Common myeloid progenitor, CD34-positive (primary cell): ENCODE measurements around the gene OR4D2.

Experiments used
- CTCF ChIA-PET: fragments of 350-600 bp; sonication (Branson Sonifier 250); formaldehyde crosslinking; loops from one replicate; lab custom pipeline; 2021; ENCODE audit warnings: antibody characterized with exemption; lab: Charles Lee
- POLR2A ChIA-PET: fragments of 350-600 bp; sonication (Branson Sonifier 250); formaldehyde crosslinking; loops from one replicate; lab custom pipeline; 2021; ENCODE audit warnings: antibody characterized with exemption; lab: Charles Lee
- DNase-seq, 3 donors: peaks; one replicate each; pipeline versions ENCODE4 v3.0.0 to v3.0.0-alpha.2; 2013
- H3K27ac ChIP-seq, 2 experiments: 1 replicate in 1 of 2; 2 replicates in 1 of 2; pipeline ENCODE4 v1.7.0; 2013; ENCODE audit warnings: inconsistent platforms in 2 of 2, low read length in 2 of 2, mild to moderate bottlenecking in 2 of 2, low read depth in 1 of 2, moderate library complexity in 1 of 2; ENCODE audit not compliant: severe bottlenecking in 2 of 2, insufficient read depth in 1 of 2, poor library complexity in 1 of 2
- H3K27me3 ChIP-seq, 5 experiments: replicated peaks in 2 of 5; 1 replicate in 3 of 5; 2 replicates in 2 of 5; pipeline versions ENCODE4 v1.6.1 to v1.7.0; 2013; ENCODE audit warnings: low read length in 4 of 5, mild to moderate bottlenecking in 2 of 5, moderate library complexity in 2 of 5, inconsistent platforms in 1 of 5; ENCODE audit not compliant: insufficient read depth in 5 of 5, control insufficient read depth in 4 of 5
- H3K36me3 ChIP-seq, 4 experiments: 1 replicate in 2 of 4; 2 replicates in 2 of 4; pipeline versions ENCODE4 v1.6.1 to v1.7.0; 2013; ENCODE audit warnings: low read length in 3 of 4, control low read depth in 1 of 4, mild to moderate bottlenecking in 1 of 4; ENCODE audit not compliant: control insufficient read depth in 4 of 4, insufficient read depth in 4 of 4
- H3K4me1 ChIP-seq, 4 experiments: 1 replicate in 3 of 4; 2 replicates in 1 of 4; pipeline versions ENCODE4 v1.6.1 to v1.7.1; 2013; ENCODE audit warnings: low read length in 3 of 4, mild to moderate bottlenecking in 3 of 4, control low read depth in 1 of 4, inconsistent platforms in 1 of 4, moderate library complexity in 1 of 4; ENCODE audit not compliant: control insufficient read depth in 4 of 4, insufficient read depth in 4 of 4; ENCODE audit errors: control extremely low read depth in 1 of 4
- H3K4me3 ChIP-seq, 7 experiments: 1 replicate in 4 of 7; 2 replicates in 3 of 7; pipeline versions ENCODE4 v1.5.1 to v1.7.0; 2013; ENCODE audit warnings: mild to moderate bottlenecking in 7 of 7, low read length in 6 of 7, moderate library complexity in 6 of 7, inconsistent platforms in 2 of 7, low read depth in 2 of 7, control low read depth in 1 of 7; ENCODE audit not compliant: insufficient read depth in 4 of 7, control insufficient read depth in 1 of 7; ENCODE audit errors: extremely low read depth in 1 of 7
- H3K9me3 ChIP-seq, 5 experiments: 1 replicate in 4 of 5; 2 replicates in 1 of 5; pipeline versions ENCODE4 v1.6.1 to v1.7.1; 2013; ENCODE audit warnings: low read length in 4 of 5, mild to moderate bottlenecking in 2 of 5, inconsistent platforms in 1 of 5, low read depth in 1 of 5, moderate library complexity in 1 of 5; ENCODE audit not compliant: control insufficient read depth in 4 of 5, insufficient read depth in 2 of 5; ENCODE audit errors: control extremely low read depth in 1 of 5
- WGBS: methylation state at CpG from one replicate; pipeline ENCODE4 v1.1.5; 2013; ENCODE audit not compliant: insufficient coverage; 5-methylcytosine and 5-hydroxymethylcytosine counted together

Gene OR4D2

DNA sequence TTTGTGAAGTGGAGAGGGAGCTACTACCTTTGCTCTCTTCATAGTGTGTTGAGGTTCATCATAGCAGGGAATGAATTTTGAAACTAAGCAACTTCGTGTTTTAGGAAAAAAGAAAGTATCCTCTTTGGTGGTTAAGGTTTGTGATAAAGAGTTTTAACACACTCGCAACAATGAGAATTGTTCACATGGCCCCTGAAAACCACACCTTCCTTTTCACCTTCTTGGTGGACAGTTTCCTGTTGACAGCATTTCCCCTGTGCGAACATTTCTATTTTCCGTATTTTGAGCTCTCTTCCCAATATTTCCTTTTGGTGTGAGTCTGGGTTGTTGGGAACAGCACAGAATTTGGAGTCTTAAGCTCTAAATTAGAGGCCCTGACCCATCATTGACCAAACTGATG, 3.8 kb downstream of the OR4D2 start:
- no peaks in the 10 kb centered on the region for H3K36me3 ChIP-seq
- no peak overlapping the region for H3K4me3 ChIP-seq
- DNase-seq, result no peak
- no peaks in the 10 kb centered on the region for H3K9me3 ChIP-seq
- peaks cover 0 to 15% (median 4%) of the 10 kb centered on the region in 4 experiments for H3K4me1 ChIP-seq
- 0% methylated on average over 1 of the region's 4 CpGs for WGBS
- CTCF ChIA-PET, result interaction anchor here (0.9 to 2.4 kb wide), 10 partner anchors 8 to 74 kb away, joined by 3 to 15 read pairs (median 4); no protein-coding TSS in a partner anchor
- no peak overlapping the region for H3K27ac ChIP-seq
- H3K27me3 ChIP-seq, result peaks cover 0 to 10% (median 0%) of the 10 kb centered on the region in 5 experiments
- POLR2A ChIA-PET, result no interaction called here

DNA sequence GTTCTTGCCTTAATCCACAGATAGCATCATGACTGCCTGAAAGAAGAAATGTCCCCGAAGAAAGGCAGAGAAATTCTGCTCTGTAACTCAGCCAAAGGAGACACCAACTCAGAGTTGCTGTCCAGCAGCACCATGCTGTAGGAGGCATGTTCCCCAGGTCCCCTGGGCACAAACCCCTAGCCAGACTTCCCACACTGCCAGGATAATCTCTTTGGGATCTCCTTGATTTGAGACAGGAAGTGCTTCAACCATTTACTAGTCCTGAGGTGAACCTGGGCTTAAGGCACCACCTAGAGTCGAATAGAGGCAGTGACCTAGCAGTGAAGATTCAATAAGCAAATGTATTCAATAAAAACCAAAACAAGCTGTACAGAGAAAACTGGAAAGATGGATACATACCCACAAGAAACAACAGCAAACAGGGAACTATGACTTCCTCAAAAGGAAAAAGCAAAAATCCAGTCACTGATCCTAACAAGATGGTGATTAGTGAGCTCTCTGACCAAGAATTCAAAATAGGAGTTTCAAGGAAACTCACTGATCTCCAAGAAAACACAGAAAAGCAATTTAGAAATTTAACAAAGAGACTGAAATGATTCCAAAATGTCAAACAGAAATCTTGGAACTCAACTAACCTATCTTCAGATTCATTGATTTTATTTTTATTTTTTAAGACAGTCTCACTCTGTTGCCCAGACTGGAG, 5.7 kb downstream of the OR4D2 start:
- Histone ChIP-seq H3K9me3 (no peaks in the 10 kb centered on the region), H3K4me1 (peaks cover 0 to 15% (median 4%) of the 10 kb centered on the region in 4 experiments), H3K4me3 (no peak overlapping the region), H3K27me3 (peaks cover 0 to 9% (median 0%) of the 10 kb centered on the region in 5 experiments), H3K36me3 (no peaks in the 10 kb centered on the region), H3K27ac (no peak overlapping the region)
- CTCF ChIA-PET, result interaction anchor here (0.7 to 2.2 kb wide), 21 partner anchors 8 to 317 kb away, joined by 3 to 15 read pairs (median 4); partner anchors contain the start of gene EPX
- DNase-seq, result peak; percentile 68 to 78 (median 75)
- WGBS, result 88% methylated on average over 1 of the region's 2 CpGs
- POLR2A ChIA-PET, result no interaction called here

- H3K36me3 ChIP-seq, result no peaks in the 10 kb centered on the region
- 84% methylated on average over 2 of the region's 3 CpGs for WGBS
- H3K4me3 ChIP-seq, result no peak overlapping the region
- POLR2A ChIA-PET, result no interaction called here
- no peak for DNase-seq
- H3K4me1 ChIP-seq, result peaks cover 0 to 14% (median 4%) of the 10 kb centered on the region in 4 experiments
- no peaks in the 10 kb centered on the region for H3K9me3 ChIP-seq
- CTCF ChIA-PET, result interaction anchor here (1.4 to 1.7 kb wide), 2 partner anchors 49 to 53 kb away, joined by 4 read pairs; no protein-coding TSS in a partner anchor
- H3K27ac ChIP-seq, result no peak overlapping the region
- peaks cover 0 to 9% (median 0%) of the 10 kb centered on the region in 5 experiments for H3K27me3 ChIP-seq
These were observed 8.1 kb downstream of the OR4D2 start for GRCh38 chr17:58174871-58175270.

DNA sequence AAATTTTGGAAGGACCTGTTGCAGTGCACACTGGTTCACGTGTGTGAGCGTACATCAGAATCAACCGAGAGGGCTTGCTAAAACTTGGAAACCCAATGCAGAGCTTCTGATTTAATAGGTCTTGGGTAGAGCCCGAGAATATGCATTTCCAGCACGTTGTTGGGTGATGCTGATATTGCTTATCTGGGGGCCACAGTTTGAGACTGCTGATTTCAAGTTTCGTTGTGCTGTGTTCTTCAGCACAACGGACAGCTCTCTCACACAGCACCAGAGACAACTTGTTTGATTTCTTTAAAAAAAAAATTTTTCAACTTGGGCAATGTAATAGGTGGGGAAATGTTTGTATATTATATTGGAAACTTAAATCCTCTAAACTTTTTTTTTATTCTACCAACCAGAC, 9.4 kb downstream of the OR4D2 start:
- peak; percentile 25 to 59 (median 52) for DNase-seq
- POLR2A ChIA-PET, result no interaction called here
- CTCF ChIA-PET, result interaction anchor here (0.7 to 2.0 kb wide), 5 partner anchors 8 to 347 kb away, joined by 3 to 5 read pairs (median 4); no protein-coding TSS in a partner anchor

DNA sequence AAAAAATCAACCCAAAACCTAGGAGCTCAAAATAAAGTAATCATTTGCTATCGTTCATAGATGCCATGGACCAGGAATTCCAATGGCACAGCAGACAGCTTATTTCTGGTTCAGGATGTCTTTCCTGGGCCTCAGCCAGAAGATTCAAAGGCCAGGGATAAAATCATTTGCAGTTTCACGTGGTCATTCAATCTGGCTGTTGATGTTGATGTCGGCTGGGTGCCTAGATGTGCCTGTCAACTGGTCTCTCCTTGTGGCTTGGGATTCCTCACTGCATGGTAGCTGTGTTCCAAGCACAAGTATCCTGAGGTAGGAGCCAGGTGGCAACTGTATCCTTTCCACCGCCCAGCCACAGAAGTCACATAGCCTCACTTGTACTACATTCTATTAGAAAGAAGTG, 15.0 kb downstream of the OR4D2 start:
- Histone ChIP-seq H3K9me3 (no peaks in the 10 kb centered on the region), H3K27me3 (no peaks in the 10 kb centered on the region), H3K4me1 (peaks cover 0 to 36% (median 10%) of the 10 kb centered on the region in 4 experiments), H3K4me3 (no peak overlapping the region), H3K27ac (no peak overlapping the region), H3K36me3 (no peaks in the 10 kb centered on the region)
- 93% methylated on average over 4 of the region's 4 CpGs for WGBS
- POLR2A ChIA-PET, result no interaction called here
- CTCF ChIA-PET, result no interaction called here
- DNase-seq, result no peak

More for the DNA sequence above, 9.4 kb downstream of the OR4D2 start:
- no peak overlapping the region for H3K4me3 ChIP-seq
- no peaks in the 10 kb centered on the region for H3K9me3 ChIP-seq
- no peak overlapping the region for H3K27ac ChIP-seq
- 44% methylated on average over 5 of the region's 7 CpGs for WGBS
- no peaks in the 10 kb centered on the region for H3K36me3 ChIP-seq
- H3K27me3 ChIP-seq, result peaks cover 0 to 9% (median 0%) of the 10 kb centered on the region in 5 experiments
- H3K4me1 ChIP-seq, result peaks cover 0 to 4% (median 0%) of the 10 kb centered on the region in 4 experiments

DNA sequence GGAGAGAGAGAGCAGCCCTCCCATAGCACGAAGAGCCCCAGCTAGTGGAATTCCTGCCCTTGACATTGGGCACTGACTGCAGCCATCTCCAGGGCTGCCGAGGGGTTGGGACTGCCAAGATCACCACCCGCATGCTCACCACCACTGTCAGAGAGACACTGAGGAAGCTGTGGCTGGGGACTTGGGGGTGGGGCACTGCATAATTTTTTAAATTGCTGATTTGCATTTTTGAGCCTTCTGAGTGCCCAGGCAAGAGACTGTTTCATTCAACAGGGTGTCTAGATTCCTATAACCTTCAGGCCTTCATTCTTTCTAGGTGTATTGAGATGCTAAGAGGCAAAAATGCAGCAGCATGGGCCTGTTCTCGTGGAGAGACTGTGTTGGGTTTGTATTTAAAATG, 16.7 kb downstream of the OR4D2 start:
- H3K27me3 ChIP-seq, result peaks cover 0 to 4% (median 0%) of the 10 kb centered on the region in 5 experiments
- ChIA-PET CTCF (interaction anchor here (1.8 kb wide), 2 partner anchors 11 to 16 kb away, joined by 4 read pairs; no protein-coding TSS in a partner anchor), POLR2A (interaction anchor here (1.0 kb wide), 1 partner anchor 10 kb away, joined by 3 read pairs; no protein-coding TSS in a partner anchor)
- WGBS, result 100% methylated on average over 3 of the region's 4 CpGs
- no peaks in the 10 kb centered on the region for H3K36me3 ChIP-seq
- H3K27ac ChIP-seq, result no peak overlapping the region
- no peaks in the 10 kb centered on the region for H3K9me3 ChIP-seq
- no peak overlapping the region for H3K4me3 ChIP-seq
- DNase-seq, result no peak
- H3K4me1 ChIP-seq, result peaks cover 0 to 36% (median 10%) of the 10 kb centered on the region in 4 experiments
